Adipocyte (in vitro differentiated cells): ENCODE measurements around the gene MFSD2B.

Source experiments
- DNase-seq: peaks from one replicate; pipeline ENCODE4 v3.0.0-alpha.2; 2015; ENCODE audit warnings: low read depth
- H3K27me3 ChIP-seq: replicated peaks from 2 replicates; pipeline ENCODE4 v1.7.0; 2013; ENCODE audit warnings: mild to moderate bottlenecking, low read length, moderate library complexity; ENCODE audit not compliant: control insufficient read depth, insufficient read depth
- H3K36me3 ChIP-seq: 2 replicates; pipeline ENCODE4 v1.7.0; 2013; ENCODE audit warnings: low read length, mild to moderate bottlenecking, moderate library complexity; ENCODE audit not compliant: control insufficient read depth, insufficient read depth, severe bottlenecking
- H3K4me1 ChIP-seq: 2 replicates; pipeline ENCODE4 v1.7.0; 2013; ENCODE audit warnings: mild to moderate bottlenecking, low read length, moderate library complexity; ENCODE audit not compliant: control insufficient read depth, insufficient read depth
- H3K4me3 ChIP-seq: 2 replicates; pipeline ENCODE4 v1.7.0; 2013; ENCODE audit warnings: mild to moderate bottlenecking, low read length, moderate library complexity
- H3K9ac ChIP-seq: 2 replicates; pipeline ENCODE4 v1.7.0; 2013; ENCODE audit warnings: mild to moderate bottlenecking, low read length, moderate library complexity
- H3K9me3 ChIP-seq: 2 replicates; pipeline ENCODE4 v1.7.0; 2013; ENCODE audit warnings: mild to moderate bottlenecking, low read length, moderate library complexity; ENCODE audit not compliant: control insufficient read depth

Gene MFSD2B

DNA sequence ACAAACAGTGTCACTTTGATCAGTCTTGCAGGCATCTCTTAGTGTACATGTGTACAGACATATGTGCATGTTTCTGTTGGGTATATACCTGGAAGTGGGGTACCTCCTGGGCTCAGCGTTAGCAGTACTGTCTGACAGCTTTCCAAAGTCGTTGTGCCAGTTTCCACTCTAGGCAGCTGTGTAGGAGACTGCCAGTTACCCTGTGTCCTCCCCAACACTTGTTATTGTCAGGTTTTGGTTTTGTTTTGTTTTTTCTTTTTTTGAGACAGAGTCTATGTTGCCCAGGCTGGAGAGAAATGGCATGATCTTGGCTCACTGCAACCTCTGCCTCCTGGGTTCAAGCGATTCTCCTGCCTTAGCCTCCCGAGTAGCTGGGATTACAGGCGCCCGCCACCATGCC is 45.9 kb downstream of the MFSD2B start:
- H3K4me3 ChIP-seq: no peak overlapping the region
- H3K9me3 ChIP-seq: no peaks in the 10 kb centered on the region
- DNase-seq: no peak
- H3K27me3 ChIP-seq: no peaks in the 10 kb centered on the region
- no peak overlapping the region for H3K9ac ChIP-seq
- H3K4me1 ChIP-seq: no peaks in the 10 kb centered on the region
- no peaks in the 10 kb centered on the region for H3K36me3 ChIP-seq

DNA sequence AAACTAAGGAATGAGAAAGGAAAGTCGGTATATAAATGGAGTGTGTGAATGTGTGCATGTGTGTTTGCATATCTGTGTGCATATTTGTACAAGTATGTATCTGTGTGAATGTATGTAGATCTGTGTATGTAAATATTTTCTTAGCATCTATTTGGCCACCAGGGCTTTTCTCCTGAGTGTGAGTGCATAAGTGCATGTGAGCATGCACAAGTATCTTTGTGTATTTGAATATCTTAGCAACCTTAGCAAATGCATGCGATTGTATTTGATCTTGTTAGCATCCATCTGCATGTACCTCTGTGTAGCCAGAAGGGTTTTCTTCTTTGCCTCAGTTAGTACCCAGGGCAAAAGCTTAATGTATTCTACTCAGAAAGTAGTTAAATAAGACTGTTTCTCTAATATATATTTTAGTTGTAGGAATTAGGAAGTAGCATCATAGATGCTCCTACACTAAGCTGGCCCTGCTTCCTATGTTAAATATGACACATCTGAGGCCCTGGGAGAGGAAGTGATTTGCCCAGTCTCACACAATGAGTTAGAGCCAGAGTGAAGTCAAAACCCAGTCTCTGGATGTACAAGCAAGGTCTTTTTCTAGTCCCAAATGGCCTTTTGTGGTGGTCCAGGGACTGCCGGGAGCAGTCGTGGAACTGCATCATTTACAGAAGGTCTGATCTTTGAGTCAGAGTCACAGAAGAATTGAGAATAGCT is 48.8 kb downstream of the MFSD2B start:
- H3K9me3 ChIP-seq: no peaks in the 10 kb centered on the region
- H3K4me1 ChIP-seq: no peaks in the 10 kb centered on the region
- DNase-seq: no peak
- no peaks in the 10 kb centered on the region for H3K36me3 ChIP-seq
- no peak overlapping the region for H3K4me3 ChIP-seq
- H3K27me3 ChIP-seq: no peaks in the 10 kb centered on the region
- H3K9ac ChIP-seq: no peak overlapping the region

DNA sequence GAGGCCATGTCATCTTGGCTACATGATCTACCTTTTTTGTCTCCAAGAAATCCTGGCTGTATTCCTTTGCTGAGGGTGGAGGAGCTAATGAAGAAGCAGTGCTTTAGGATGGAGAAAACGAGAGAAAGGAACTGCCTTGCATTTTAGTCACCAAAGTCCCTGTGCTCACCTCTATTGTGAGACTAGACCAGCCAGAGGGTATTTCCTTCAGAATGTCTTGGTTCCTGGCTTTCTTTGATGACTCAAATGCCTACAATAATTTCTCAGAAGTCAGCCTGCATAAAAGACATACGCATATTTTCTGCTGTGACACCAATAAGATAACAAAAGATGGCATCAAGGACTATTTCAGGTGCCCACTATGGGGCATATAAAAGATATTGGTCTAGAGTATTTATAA is 55.5 kb downstream of the MFSD2B start:
- DNase-seq: no peak
- H3K36me3 ChIP-seq: peaks cover 33% of the 10 kb centered on the region

GRCh38 chr2:24072259-24072658 is 62.4 kb downstream of the MFSD2B start:
- no peak overlapping the region for H3K9ac ChIP-seq
- H3K27me3 ChIP-seq: no peaks in the 10 kb centered on the region
- H3K36me3 ChIP-seq: peaks cover 58% of the 10 kb centered on the region
- H3K9me3 ChIP-seq: no peaks in the 10 kb centered on the region
- H3K4me1 ChIP-seq: peaks cover 8% of the 10 kb centered on the region
- H3K4me3 ChIP-seq: no peak overlapping the region
- no peak for DNase-seq

More for the DNA sequence above, 55.5 kb downstream of the MFSD2B start:
- no peaks in the 10 kb centered on the region for H3K9me3 ChIP-seq
- H3K27me3 ChIP-seq: no peaks in the 10 kb centered on the region
- H3K4me1 ChIP-seq: no peaks in the 10 kb centered on the region
- no peak overlapping the region for H3K9ac ChIP-seq
- no peak overlapping the region for H3K4me3 ChIP-seq

GRCh38 chr2:24073816-24074215 is 63.9 kb downstream of the MFSD2B start:
- Histone ChIP-seq H3K9me3 (no peaks in the 10 kb centered on the region), H3K9ac (no peak overlapping the region), H3K4me3 (no peak overlapping the region), H3K27me3 (no peaks in the 10 kb centered on the region), H3K36me3 (peaks cover 45% of the 10 kb centered on the region), H3K4me1 (peaks cover 13% of the 10 kb centered on the region)
- no peak for DNase-seq

DNA sequence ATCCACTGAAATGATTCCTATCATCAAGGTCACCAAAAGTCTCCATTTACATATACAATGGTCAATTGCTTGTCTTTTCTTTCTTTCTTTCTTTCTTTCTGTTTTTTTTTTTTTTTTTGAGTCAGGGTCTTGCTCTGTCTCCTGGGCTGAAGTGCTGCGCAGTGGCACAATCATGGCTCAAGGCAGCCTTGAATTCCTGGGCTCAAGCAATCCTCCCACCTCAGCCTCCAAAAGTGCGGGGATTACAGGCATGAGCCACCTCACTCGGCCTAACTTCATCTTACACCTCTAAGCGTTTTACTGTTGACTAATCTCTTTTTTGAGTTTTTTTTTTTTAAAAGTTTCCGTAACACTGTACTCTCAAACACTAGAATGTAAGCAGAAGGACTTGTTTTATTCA is 65.4 kb downstream of the MFSD2B start:
- Histone ChIP-seq H3K36me3 (peaks cover 46% of the 10 kb centered on the region), H3K4me3 (peak overlapping the region; percentile 98)

More for the DNA sequence above, 65.4 kb downstream of the MFSD2B start:
- peak overlapping the region; percentile 94 for H3K9ac ChIP-seq
- no peaks in the 10 kb centered on the region for H3K27me3 ChIP-seq
- H3K9me3 ChIP-seq: no peaks in the 10 kb centered on the region
- H3K4me1 ChIP-seq: peaks cover 13% of the 10 kb centered on the region
- peak; percentile 21 for DNase-seq
